ENCODE results near the gene GCK.

DNA sequence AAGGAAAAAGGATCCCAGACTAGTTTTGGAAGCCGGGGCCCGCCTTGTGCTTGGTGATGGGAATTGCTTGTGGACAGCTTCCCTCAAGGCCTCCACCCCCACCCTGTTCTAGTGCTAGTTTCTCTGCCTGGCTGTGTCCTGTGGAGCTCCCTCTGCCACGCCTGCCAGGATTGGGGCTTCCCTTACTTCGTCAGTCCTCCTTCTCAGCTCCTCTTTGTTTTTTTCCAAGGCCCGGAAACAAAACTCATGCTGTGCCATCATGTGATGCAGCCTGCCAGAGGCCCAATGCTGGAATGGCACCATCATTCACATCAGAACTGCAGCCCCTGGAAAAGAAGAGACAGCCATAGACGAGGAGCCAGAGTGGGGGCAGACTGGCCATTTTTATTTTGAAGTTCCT, 22.8 kb upstream of the GCK start:
- TF ChIP-seq ZC3H10 (CRISPR knock-in tag; IDR thresholded peaks at IDR 0.05): no peak
- TF ChIP-seq ZNF565 (CRISPR knock-in tag; conservative IDR thresholded peaks at IDR 0.05; ENCODE audit: low read depth): no peak
- TF ChIP-seq ZNF8 (CRISPR knock-in tag; IDR thresholded peaks at IDR 0.05): no peak
- TF ChIP-seq, protein P1, sequence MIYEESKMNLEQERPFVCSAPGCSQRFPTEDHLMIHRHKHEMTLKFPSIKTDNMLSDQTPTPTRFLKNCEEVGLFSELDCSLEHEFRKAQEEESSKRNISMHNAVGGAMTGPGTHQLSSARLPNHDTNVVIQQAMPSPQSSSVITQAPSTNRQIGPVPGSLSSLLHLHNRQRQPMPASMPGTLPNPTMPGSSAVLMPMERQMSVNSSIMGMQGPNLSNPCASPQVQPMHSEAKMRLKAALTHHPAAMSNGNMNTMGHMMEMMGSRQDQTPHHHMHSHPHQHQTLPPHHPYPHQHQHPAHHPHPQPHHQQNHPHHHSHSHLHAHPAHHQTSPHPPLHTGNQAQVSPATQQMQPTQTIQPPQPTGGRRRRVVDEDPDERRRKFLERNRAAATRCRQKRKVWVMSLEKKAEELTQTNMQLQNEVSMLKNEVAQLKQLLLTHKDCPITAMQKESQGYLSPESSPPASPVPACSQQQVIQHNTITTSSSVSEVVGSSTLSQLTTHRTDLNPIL (CRISPR knock-in tag; IDR thresholded peaks at IDR 0.05; ENCODE audit: low read depth): no peak
- no peak for TF ChIP-seq GLIS3 (CRISPR knock-in tag; IDR thresholded peaks at IDR 0.05)
- TF ChIP-seq ISL1 (CRISPR knock-in tag; IDR thresholded peaks at IDR 0.05): no peak
- no peak for TF ChIP-seq OSR1 (CRISPR knock-in tag; IDR thresholded peaks at IDR 0.05)
- TF ChIP-seq PATZ1 (CRISPR knock-in tag; IDR thresholded peaks at IDR 0.05; ENCODE audit: borderline replicate concordance): no peak
- no peak for TF ChIP-seq SNAI2 (CRISPR knock-in tag; IDR thresholded peaks at IDR 0.05)
